BE2C (cell line): ENCODE measurements around the gene SLC37A4. TPM values are rescaled to one million over a fixed set of nuclear protein-coding genes. Genes with fewer than 3 reads are reported as not detected.
A peak's percentile ranks its signal among the peaks of the same experiment; 100 is the strongest.

ENCODE experiments used
- DNase-seq: peaks from one replicate; pipeline ENCODE4 v3.0.0-alpha.2; 2020
- H3K27me3 ChIP-seq: fragments of 250-450 bp; sonication (Bioruptor Pico); 2 replicates; pipeline ENCODE4 v1.5.1; 2020; ENCODE audit warnings: mild to moderate bottlenecking
- H3K36me3 ChIP-seq: fragments of 250-450 bp; sonication (Bioruptor Pico); 2 replicates; pipeline ENCODE4 v1.5.1; 2020; ENCODE audit warnings: mild to moderate bottlenecking
- H3K4me1 ChIP-seq: fragments of 250-450 bp; sonication (Bioruptor Pico); 2 replicates; pipeline ENCODE4 v1.5.1; 2020
- H3K4me3 ChIP-seq: 2 replicates; pipeline ENCODE4 v1.5.1; 2011; ENCODE audit warnings: low read depth, low read length
- H3K9me3 ChIP-seq: fragments of 250-450 bp; sonication (Bioruptor Pico); 2 replicates; pipeline ENCODE4 v1.5.1; 2020
- CTCF ChIP-seq: IDR thresholded peaks from 2 replicates; pipeline ENCODE4 v1.5.1; 2012; ENCODE audit warnings: mild to moderate bottlenecking, low read depth, low read length
- polyA plus RNA-seq: library from polyadenylated mRNA; unstranded; fragments of >200 nt; gene quantifications from one replicate; pipeline ENCODE4 v1.2.1, GENCODE V29; 2012; ENCODE audit warnings: low read depth, missing spikeins; ENCODE audit not compliant: insufficient read length, insufficient read depth

The SLC37A4 gene
- polyA plus RNA-seq: 19.4 TPM

GRCh38 chr11:119030329-119031047 lies at the start of gene SLC37A4:
SLC37A4 (minus strand) TSS chr11:119030877.
- no peaks in the 10 kb centered on the region for H3K9me3 ChIP-seq
- H3K27me3 ChIP-seq: no peaks in the 10 kb centered on the region
- H3K4me1 ChIP-seq: no peaks in the 10 kb centered on the region
- peak; percentile 99 for DNase-seq
- peak within 1 kb of the TSS; percentile 86 for H3K4me3 ChIP-seq
- H3K36me3 ChIP-seq: peaks cover 11% of the 10 kb centered on the region; the same call in 1 of the 2 replicates
- peak; percentile 92 for TF ChIP-seq CTCF

- DNase-seq: no peak
- Histone ChIP-seq H3K27me3 (no peaks in the 10 kb centered on the region), H3K9me3 (no peaks in the 10 kb centered on the region), H3K4me3 (no peak overlapping the region), H3K36me3 (peaks cover 50% of the 10 kb centered on the region), H3K4me1 (no peaks in the 10 kb centered on the region)
- no peak for TF ChIP-seq CTCF
These were observed 48.2 kb upstream of the SLC37A4 start for GRCh38 chr11:119078675-119079420.

GRCh38 chr11:119077839-119078238 lies 47.2 kb upstream of the SLC37A4 start:
- no peak for TF ChIP-seq CTCF
- no peaks in the 10 kb centered on the region for H3K9me3 ChIP-seq
- H3K4me3 ChIP-seq: no peak overlapping the region
- no peak for DNase-seq
- H3K27me3 ChIP-seq: no peaks in the 10 kb centered on the region
- no peaks in the 10 kb centered on the region for H3K4me1 ChIP-seq
- peaks cover 58% of the 10 kb centered on the region for H3K36me3 ChIP-seq

- DNase-seq: peak; percentile 98
- H3K4me3 ChIP-seq: peak within 1 kb of the TSS; percentile 100
These were observed 36.9 kb upstream of the SLC37A4 start, which contains the start of gene VPS11 for GRCh38 chr11:119067371-119068222. VPS11 (plus strand) TSS chr11:119067818; CDS start chr11:119067824, 6 bp downstream.

GRCh38 chr11:119065369-119065768 lies 34.7 kb upstream of the SLC37A4 start:
- Histone ChIP-seq H3K27me3 (no peaks in the 10 kb centered on the region), H3K4me1 (no peaks in the 10 kb centered on the region), H3K9me3 (no peaks in the 10 kb centered on the region), H3K4me3 (no peak overlapping the region), H3K36me3 (peaks cover 4% of the 10 kb centered on the region; the same call in 1 of the 2 replicates)
- DNase-seq: peak; percentile 52
- TF ChIP-seq CTCF: peak; percentile 75

More at GRCh38 chr11:119067371-119068222, 36.9 kb upstream of the SLC37A4 start, which contains the start of gene VPS11:
- H3K9me3 ChIP-seq: no peaks in the 10 kb centered on the region
- H3K27me3 ChIP-seq: no peaks in the 10 kb centered on the region
- no peaks in the 10 kb centered on the region for H3K4me1 ChIP-seq
- H3K36me3 ChIP-seq: peaks cover 19% of the 10 kb centered on the region
- no peak for TF ChIP-seq CTCF
